ENCODE data around the gene UBE2H. TPM values are rescaled to one million over a fixed set of nuclear protein-coding genes. Genes with fewer than 3 reads are reported as not detected.
"Not testable (repeated sequence)": the region's sequence is repeated elsewhere in the genome, so short reads cannot be mapped to it uniquely, and the experiment has no call there.

UBE2H gene
- total RNA-seq, 2 experiments from 2014 or later, result 13.3 to 15.4 TPM

DNA sequence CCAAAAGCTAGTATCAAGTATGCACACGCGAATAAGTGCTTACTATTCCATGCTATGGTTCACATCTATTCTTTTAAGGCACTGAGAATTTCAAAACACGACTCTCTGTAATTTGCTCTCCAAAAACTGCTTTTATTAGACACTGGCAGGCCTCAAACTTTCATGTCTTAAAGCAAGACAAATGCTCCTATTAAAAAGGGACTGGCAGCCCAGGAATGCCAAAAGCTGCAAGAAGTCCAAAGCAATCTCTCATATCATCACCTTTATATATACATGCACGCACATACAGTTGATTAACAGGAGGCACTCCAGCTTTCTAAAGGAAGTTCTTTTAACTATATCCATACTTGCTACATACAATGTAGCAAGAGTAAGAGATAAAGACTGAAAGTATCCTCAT is 34.8 kb downstream of the UBE2H start:
- ChIA-PET POLR2A (no interaction called here), CTCF (interaction anchor here (0.6 to 2.0 kb wide), 3 partner anchors 8 to 45 kb away, joined by 3 to 4 read pairs (median 4); no protein-coding TSS in a partner anchor)

DNA sequence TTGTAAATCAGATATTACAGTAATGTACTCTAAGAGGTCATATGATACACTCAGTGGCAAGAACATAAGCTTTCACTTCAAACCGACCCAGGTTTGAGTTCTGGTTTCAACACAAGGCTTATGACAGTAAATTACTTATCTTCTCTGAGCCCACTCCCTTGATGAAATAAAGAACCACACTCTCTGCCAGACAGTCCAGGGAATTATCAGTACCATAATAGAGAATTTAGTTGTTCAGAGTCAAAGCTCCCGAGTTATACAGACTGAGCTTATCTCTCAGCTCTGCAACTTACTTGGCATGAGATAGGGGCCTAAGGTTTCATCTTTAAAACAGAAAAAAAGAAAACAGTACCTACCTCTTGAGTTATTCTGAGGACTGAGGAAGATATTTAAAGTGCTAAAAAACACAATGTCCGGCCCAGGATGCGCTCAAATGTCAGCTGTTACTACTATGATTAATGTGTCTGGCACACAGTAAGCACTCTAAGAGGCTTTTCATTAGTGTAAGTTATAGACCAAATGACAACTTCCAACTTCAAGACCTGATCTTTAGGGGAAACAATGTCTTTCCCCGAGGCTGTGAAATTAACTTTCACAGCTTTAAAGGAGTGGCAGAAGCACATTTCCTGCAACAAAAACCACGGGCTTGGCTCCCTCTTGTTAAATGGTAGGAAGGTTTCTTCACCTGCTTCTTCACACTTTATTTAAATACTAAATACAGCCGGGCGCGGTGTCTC is 38.1 kb downstream of the UBE2H start:
- ChIA-PET POLR2A (no interaction called here), CTCF (no interaction called here)

DNA sequence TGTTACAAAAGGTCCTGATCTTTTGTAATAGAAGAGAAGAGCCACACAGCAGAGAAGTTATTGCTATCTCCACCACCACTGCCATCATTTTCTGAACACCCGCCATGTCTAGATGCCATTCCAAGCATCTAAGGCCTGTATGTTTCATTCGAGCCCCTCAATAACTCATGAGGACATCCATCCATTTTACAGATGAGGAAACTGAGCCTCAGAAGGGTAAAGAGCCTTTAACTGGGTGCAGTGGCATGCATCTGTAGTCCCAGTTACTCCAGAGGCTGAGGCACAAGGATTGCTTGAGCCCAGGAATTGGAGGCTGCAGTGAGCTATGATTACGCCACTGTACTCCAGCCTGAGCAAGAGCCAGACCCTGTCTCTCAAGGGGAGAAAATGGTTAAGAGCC is 39.3 kb downstream of the UBE2H start:
- ChIA-PET POLR2A (no interaction called here), CTCF (no interaction called here)

GRCh38 chr7:129911790-129912189 is 41.0 kb downstream of the UBE2H start:
- POLR2A ChIA-PET, result no interaction called here
- CTCF ChIA-PET, result no interaction called here

GRCh38 chr7:129909669-129910068 is 43.1 kb downstream of the UBE2H start:
- CTCF ChIA-PET, result no interaction called here
- POLR2A ChIA-PET, result no interaction called here

DNA sequence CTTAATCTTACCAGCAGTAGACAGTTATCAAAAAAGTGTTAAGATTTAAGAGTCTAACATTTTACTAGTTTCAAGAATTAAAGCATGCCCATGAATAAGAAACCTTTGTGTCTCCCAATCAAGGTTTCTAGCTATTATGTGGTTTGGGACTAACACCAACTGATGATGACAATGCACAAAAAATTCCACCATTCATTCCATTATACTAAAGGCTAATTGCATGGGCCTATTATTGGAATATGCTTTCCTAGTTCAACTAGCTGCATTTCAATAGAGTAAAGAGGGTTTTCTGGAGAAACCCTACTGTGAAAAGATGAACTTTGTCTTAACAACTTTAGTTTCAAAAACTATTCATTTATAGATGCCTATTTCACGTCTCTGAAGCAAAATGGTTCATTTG is 44.6 kb downstream of the UBE2H start:
- ChIA-PET CTCF (no interaction called here), POLR2A (no interaction called here)

- ChIA-PET CTCF (no interaction called here), POLR2A (no interaction called here)
Measured at GRCh38 chr7:129907122-129907736, 45.5 kb downstream of the UBE2H start.

DNA sequence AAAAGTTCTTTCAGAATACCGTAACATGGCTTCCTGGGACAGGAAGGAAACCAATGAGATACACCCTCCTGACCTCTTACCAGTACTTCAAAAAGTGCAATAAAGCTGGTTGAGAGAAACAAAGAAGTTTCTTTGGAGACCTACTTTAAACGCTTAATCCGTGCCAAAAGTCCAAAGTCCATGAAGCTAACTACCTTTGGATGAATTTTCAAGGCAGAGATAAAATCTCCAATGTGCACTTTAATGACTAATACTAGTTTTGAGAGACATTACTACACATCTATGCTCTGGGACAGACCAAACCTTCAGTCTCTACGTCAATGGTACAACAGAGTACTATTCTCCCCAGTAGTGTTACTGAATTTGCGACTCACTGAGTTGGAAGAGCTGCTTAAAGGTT is 46.1 kb downstream of the UBE2H start:
- POLR2A ChIA-PET, result no interaction called here
- CTCF ChIA-PET, result no interaction called here

DNA sequence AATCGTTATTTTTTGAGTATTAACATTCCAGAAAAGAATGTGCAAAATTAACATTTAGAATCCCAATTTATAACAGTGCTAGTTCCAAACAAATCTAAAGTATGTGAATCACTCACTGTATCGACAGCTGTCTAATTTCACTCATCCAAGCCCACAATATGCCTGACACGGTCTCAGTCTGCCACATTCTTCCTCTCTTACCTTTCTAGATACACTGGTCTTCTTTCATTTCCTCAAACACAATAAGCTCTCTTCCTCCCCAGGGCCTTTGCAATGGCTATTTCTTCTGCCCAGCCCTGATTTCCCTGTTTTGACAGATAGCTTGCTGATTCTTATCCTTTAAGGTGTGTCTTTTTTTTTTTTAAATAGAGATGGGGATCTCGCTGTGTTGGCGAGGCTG is 48.8 kb downstream of the UBE2H start:
- POLR2A ChIA-PET, result no interaction called here
- CTCF ChIA-PET, result interaction anchor here (0.6 to 0.7 kb wide), 2 partner anchors 9 to 73 kb away, joined by 3 read pairs; no protein-coding TSS in a partner anchor

GRCh38 chr7:129902788-129903422 is 49.9 kb downstream of the UBE2H start:
- POLR2A ChIA-PET, result interaction anchor here (0.5 kb wide), 1 partner anchor 367 kb away, joined by 6 read pairs; no protein-coding TSS in a partner anchor
- CTCF ChIA-PET, result interaction anchor here (0.8 kb wide), 1 partner anchor 108 kb away, joined by 3 read pairs; no protein-coding TSS in a partner anchor

DNA sequence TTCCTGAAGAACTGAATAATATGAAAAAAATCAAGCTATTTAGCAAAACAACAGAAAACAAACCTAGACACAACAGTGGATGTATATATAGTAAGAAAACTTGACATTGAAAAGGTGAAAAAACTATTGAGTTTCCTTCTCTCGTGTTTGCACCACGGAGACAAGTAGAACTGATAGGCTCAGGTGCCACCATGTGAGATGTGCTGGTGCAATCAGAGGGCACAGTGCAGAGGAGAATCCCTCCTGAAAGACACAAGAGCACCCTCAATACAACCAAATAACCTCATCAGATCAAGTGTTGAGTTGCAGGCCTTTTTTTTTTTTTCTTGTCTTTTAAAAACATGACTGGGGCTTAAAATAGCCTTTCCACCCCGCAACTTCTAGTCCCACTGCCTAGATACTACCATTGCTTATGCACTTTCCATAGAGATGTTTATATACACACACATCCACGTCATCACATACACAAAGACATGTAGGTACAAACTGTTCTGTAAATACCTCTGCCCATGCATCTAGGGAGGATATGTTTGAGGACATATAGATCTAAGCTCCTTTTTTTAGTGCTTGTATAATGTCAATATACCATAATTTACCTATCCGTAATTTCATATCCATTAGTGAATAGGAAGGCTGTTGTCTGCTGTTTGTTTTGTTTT is 54.1 kb downstream of the UBE2H start:
- POLR2A ChIA-PET, result no interaction called here
- CTCF ChIA-PET, result interaction anchor here (0.6 kb wide), 1 partner anchor 39 kb away, joined by 3 read pairs; no protein-coding TSS in a partner anchor

- POLR2A ChIA-PET, result no interaction called here
Measured at GRCh38 chr7:129898007-129898406, 54.8 kb downstream of the UBE2H start.

DNA sequence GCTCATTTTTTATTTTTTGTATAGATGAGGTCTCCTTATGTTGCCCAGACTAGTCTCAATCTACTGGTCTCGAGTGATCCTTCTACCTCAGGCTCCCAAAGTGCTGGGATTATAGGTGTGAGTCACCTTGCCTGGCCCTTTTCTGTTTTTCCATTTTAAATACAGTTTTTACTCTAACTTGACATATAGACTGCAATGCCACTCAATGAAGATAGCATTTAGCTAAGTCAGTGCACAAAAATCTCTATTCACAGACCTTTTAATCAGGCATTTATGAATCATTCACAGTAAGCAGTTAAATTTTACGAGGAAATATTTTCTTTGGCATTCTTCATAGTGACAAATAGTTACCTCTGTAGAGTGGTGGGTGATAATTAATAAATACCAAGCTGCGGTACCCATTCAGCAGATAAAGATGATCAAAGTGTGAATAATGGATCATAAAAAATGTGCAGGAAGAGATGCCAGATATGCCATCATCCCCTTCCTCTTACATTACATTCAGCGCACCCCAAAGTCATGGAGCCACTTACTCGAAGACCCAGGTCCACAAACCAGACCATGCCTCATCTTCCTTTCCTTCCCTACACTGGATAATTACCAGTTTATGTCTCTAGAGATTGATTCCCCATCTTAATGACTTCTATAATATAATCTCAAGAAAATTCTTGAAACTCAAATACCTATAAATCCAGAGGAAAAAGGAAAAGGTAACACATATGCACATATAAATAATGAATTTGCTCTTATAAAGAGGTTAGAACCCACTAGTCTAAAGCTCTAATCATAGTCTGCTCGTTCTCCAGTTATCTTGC is 56.0 kb downstream of the UBE2H start:
- POLR2A ChIA-PET, result no interaction called here
- CTCF ChIA-PET, result interaction anchor here (0.6 kb wide), 1 partner anchor 417 kb away, joined by 3 read pairs; no protein-coding TSS in a partner anchor

More at GRCh38 chr7:129898007-129898406, 54.8 kb downstream of the UBE2H start:
- CTCF ChIA-PET, result no interaction called here

- CTCF ChIA-PET, POLR2A ChIA-PET: not testable (repeated sequence)
Measured at GRCh38 chr7:129894184-129894583, 58.6 kb downstream of the UBE2H start.

DNA sequence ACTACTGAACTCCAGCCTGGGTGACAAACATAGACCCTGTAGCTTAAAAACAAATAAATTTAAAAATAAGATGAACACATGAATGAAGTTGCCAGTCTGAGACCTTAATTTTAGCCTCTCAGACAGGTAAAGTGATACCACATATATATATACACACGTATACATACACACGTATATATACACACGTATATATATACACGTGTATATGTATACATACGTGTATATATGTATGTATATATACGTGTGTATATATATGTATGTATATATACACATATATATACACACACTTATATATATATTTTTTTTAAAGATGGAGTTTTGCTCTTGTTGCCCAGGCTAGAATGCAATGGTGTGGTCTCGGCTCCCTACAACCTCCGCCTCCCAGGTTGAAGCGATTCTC is 62.7 kb downstream of the UBE2H start:
- POLR2A ChIA-PET, result no interaction called here
- CTCF ChIA-PET, result interaction anchor here (0.5 to 0.6 kb wide), 2 partner anchors 114 to 270 kb away, joined by 3 to 6 read pairs; no protein-coding TSS in a partner anchor

DNA sequence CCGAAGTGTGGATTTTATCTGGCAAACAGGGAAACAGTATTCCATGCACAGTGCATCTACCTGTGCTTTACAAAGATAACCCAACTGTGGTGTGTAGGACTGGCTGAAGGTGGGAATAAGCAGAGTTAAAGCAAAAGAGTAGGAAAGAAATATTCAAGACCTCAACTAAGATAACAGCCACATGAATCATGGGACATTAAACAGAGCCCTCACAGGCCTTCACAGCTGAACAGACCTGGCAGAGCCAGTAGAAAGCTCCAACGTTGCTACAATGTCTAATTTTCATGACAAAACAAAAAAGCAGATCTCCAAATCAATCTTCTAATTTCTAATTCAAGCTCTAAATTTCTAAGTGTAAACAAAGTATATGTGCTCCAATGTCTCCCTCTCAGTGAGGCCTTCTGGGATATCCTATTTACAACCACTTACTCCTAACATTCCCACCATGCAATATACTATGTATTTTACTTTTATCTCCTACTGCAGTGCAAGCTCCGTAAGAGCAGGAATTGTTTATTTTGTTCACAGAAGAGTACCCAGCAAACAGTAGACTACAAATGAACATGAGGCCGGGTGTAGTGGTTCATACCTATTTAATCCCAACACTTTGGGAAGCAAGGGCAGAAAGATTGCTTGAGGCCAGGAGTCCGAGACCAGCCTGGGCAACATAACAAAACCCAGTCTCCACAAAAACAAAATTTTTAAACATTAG is 63.5 kb downstream of the UBE2H start:
- CTCF ChIA-PET, result interaction anchor here (0.5 to 0.6 kb wide), 2 partner anchors 81 to 269 kb away, joined by 3 to 6 read pairs; no protein-coding TSS in a partner anchor
- POLR2A ChIA-PET, result no interaction called here

DNA sequence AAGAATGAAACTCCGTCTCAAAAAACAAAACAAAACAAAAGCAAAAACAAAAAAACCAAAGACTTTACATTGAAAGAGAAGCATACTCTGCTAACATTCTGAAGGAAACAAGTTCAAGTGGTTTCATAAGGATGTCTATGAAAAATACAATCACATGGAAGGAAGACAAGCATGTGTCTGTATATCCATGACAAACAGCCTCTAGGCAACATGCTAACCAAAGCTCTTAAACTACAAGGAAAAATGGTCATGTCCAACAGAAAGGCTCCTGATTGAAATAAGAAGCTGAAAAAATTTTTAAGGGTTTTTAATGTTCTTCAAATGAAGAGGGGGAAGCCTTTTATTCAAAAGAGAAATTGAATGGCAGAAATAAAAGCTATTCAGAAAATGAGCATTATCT is 64.9 kb downstream of the UBE2H start:
- POLR2A ChIA-PET, result no interaction called here
- CTCF ChIA-PET, result no interaction called here

DNA sequence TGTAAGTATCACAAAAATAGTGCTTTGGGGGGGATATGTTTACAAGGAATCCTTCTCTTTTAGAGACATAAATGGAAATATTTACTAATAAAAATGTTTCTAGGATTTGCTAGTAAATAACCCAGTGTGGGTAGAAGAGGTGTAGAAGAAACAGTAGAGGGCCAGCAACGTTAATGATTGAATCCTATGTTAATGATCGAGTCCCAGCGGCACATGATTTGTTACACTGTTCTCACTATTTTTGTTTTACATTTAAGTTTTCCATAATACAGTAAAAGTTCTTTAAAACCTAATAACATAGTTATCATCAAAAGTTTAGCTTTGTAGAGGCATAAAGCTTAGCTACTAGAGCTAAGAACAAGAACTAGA is 66.0 kb downstream of the UBE2H start:
- CTCF ChIA-PET, result interaction anchor here (0.6 to 1.3 kb wide), 2 partner anchors 125 to 609 kb away, joined by 3 read pairs; no protein-coding TSS in a partner anchor
- POLR2A ChIA-PET, result no interaction called here

Data from activated CD8-positive, alpha-beta memory T cell treated with anti-CD3 and anti-CD28 coated beads for 36 hours (primary cell).